Ovary (tissue), 9 donors: ENCODE measurements around the gene CAMTA1. TPM values are rescaled to one million over a fixed set of nuclear protein-coding genes. Genes with fewer than 3 reads are reported as not detected.
A peak's percentile ranks its signal among the peaks of the same experiment; 100 is the strongest.

ENCODE experiments used
- DNase-seq, 5 donors: peaks; one replicate each; pipeline ENCODE4 v3.0.0-alpha.2; 2019 to 2020
- H3K27ac ChIP-seq, 2 donors: fragments of 200-600 bp; one replicate each; pipeline versions ENCODE4 v1.5.1 to v1.8.0; 2019 to 2022
- H3K27me3 ChIP-seq: fragments of 200-600 bp; one replicate; pipeline ENCODE4 v1.8.0; 2022
- H3K36me3 ChIP-seq: fragments of 200-600 bp; sonication (generic); one replicate; pipeline ENCODE4 v1.5.1; 2019
- H3K4me1 ChIP-seq: one replicate; pipeline ENCODE4 v1.8.1; 2013; ENCODE audit warnings: mild to moderate bottlenecking, moderate library complexity; ENCODE audit not compliant: insufficient read depth
- H3K4me3 ChIP-seq: fragments of 200-600 bp; sonication (generic); one replicate; pipeline ENCODE4 v1.5.1; 2017
- H3K9me3 ChIP-seq, 2 donors: fragments of 200-600 bp in 1 of 2; sonication (generic) in 1 of 2; one replicate each; pipeline versions ENCODE4 v1.5.1 to v1.8.1; 2013 to 2019; ENCODE audit warnings: mild to moderate bottlenecking in 1 of 2, moderate library complexity in 1 of 2
- EP300 ChIP-seq: sonication (generic); formaldehyde crosslinking; IDR thresholded peaks from one replicate; pipeline ENCODE4 v1.6.1; 2017; ENCODE audit warnings: antibody characterized with exemption
- POLR2A ChIP-seq: fragments of 450-650 bp; IDR thresholded peaks from one replicate; pipeline ENCODE4 v1.6.1; 2017; ENCODE audit warnings: antibody characterized with exemption, mild to moderate bottlenecking, moderate library complexity
- WGBS, 3 donors: extraction: QIAGEN DNeasy Blood & Tissue Kit in 1 of 3; methylation state at CpG; one replicate each; pipeline versions ENCODE4 v1.1.5 to v1.1.7; 2013 to 2017; 5-methylcytosine and 5-hydroxymethylcytosine counted together
- intact Hi-C, 4 donors: fragments of 100-400 bp; cut with DNase I; formaldehyde crosslinking; loops; one replicate each; pipeline versions ENCODE4 v1.11.0 to v1.15.1; 2022 to 2023
- polyA plus RNA-seq, 2 donors: library from polyadenylated mRNA; stranded (reverse); fragments of 200-250 nt in 1 of 2; fragments of 350-450 nt in 1 of 2; fragmentation: Illumina TruSeq in 1 of 2; extraction: RNeasy Lipid Tissue Mini Kit (QIAGEN cat#74804) in 1 of 2; gene quantifications; one replicate each; pipeline ENCODE4 v1.2.3, GENCODE V29; 2013 to 2014
- total RNA-seq, 7 donors: library from RNA; depleted of rRNA in 2 of 7; stranded (reverse); fragments of >200 nt in 2 of 7; fragmentation: NEBNext Ultra II Directional in 3 of 7; extraction: Animal tissue kit (Norgen Biotek cat#: 25700) in 3 of 7; gene quantifications; one replicate each; pipeline versions ENCODE4 v1.1.0 to v1.2.4, GENCODE V29; 2016 to 2023
- TF ChIP-seq, protein P1 (sequence below), 3 donors: fragments of 450-650 bp in 2 of 3; fragments of 200-600 bp in 1 of 3; IDR thresholded peaks; one replicate each; pipeline versions ENCODE4 v1.5.1 to v1.8.0; 2016 to 2022; ENCODE audit warnings: antibody characterized with exemption in 3 of 3, mild to moderate bottlenecking in 1 of 3
- donor health status: DM: no; HTN: no; CAD: no; lungs with moderate emphysema.
- donor health status: DM: no; HTN: no; CAD: no.
- donor health status: Bipolar disorder and iron deficiency.
- donor health status: DM: yes; HTN: yes; CAD: no.
- donor health status: DM: no; HTN: no; CAD: no.
- donor health status: DM: yes; HTN: yes; CAD: no.

CAMTA1 gene
- total and polyA plus RNA-seq, 9 donors, result 51.1 to 150 (median 67.4) TPM

DNA sequence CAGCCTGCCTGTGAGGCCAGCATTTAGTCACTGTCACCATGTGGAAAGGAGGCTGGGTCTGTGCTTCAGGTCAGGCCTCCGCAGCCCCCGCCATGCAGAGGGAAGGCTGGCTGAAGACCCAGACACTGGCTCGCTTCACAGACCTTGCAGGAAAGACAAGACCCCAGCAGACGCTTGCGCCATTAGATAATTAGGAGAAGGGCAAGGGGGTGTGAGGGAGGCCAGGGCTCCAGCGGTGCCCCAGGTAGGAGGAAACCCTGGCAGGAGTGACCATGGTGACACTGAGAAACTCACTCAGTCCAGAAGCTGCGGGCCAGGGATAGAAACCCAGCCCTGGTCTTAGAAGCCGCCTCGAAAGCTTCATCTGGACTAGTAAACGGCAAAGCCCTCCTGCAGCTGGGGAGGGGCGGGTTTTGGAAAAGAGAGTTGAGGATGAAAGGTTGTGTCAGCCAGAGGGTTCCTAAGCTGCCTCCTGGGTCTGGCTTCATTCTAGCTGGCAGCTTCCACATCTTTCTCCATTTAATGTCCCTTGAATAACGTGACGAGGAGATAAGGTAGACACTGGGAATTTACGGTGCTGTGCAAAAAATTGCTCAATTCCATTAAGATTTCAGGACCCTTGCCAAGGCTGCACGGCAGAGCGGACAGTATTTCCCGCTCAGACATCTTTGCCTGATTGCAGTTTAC is 691.8 kb downstream of the CAMTA1 start:
- DNase-seq, result peak in 3 of 5 donors; percentile 41 to 58 (median 58)
- Histone ChIP-seq H3K4me3 (no peak overlapping the region), H3K27me3 (no peaks in the 10 kb centered on the region), H3K9me3 (no peaks in the 10 kb centered on the region), H3K36me3 (no peaks in the 10 kb centered on the region), H3K27ac (peak overlapping the region in 1 of 2 donors; percentile 78), H3K4me1 (peaks cover 17% of the 10 kb centered on the region)
- TF ChIP-seq POLR2A (no peak), EP300 (no peak)
- TF ChIP-seq, protein P1, sequence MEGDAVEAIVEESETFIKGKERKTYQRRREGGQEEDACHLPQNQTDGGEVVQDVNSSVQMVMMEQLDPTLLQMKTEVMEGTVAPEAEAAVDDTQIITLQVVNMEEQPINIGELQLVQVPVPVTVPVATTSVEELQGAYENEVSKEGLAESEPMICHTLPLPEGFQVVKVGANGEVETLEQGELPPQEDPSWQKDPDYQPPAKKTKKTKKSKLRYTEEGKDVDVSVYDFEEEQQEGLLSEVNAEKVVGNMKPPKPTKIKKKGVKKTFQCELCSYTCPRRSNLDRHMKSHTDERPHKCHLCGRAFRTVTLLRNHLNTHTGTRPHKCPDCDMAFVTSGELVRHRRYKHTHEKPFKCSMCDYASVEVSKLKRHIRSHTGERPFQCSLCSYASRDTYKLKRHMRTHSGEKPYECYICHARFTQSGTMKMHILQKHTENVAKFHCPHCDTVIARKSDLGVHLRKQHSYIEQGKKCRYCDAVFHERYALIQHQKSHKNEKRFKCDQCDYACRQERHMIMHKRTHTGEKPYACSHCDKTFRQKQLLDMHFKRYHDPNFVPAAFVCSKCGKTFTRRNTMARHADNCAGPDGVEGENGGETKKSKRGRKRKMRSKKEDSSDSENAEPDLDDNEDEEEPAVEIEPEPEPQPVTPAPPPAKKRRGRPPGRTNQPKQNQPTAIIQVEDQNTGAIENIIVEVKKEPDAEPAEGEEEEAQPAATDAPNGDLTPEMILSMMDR (IDR thresholded peaks at IDR 0.05), result no peak
- intact Hi-C loops, result no loop called here
- WGBS, 3 donors, result 43 to 53% (median 51%) methylated on average over 17 of the region's 17 CpGs

DNA sequence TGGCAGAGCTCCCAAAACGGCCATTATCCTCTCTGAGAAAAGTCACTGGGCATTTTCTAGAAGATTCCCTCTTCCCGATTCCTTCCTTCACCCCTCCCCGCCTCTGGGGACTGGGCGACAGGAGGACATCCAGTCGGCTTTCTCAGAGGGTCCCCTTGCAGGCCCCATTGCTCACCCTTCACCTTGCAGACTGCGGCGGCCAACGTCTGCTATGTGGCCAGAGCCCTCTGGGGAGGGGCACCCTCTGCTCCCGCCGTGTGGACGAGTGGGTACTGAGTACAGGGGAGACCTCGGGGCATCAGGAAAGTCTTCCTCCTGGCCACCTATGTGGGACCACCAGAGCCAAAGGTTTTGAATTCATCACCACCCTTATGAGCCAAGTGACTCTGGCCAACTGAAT is 692.3 kb downstream of the CAMTA1 start:
- Histone ChIP-seq H3K27me3 (no peaks in the 10 kb centered on the region), H3K9me3 (no peaks in the 10 kb centered on the region), H3K27ac (peak overlapping the region in 1 of 2 donors; percentile 78), H3K4me1 (peaks cover 17% of the 10 kb centered on the region), H3K4me3 (no peak overlapping the region), H3K36me3 (no peaks in the 10 kb centered on the region)
- DNase-seq, result no peak
- intact Hi-C loops, result no loop called here
- TF ChIP-seq POLR2A (no peak), EP300 (no peak)
- TF ChIP-seq, protein P1 (IDR thresholded peaks at IDR 0.05), result no peak
- WGBS, 3 donors, result 67 to 76% (median 75%) methylated on average over 12 of the region's 12 CpGs

DNA sequence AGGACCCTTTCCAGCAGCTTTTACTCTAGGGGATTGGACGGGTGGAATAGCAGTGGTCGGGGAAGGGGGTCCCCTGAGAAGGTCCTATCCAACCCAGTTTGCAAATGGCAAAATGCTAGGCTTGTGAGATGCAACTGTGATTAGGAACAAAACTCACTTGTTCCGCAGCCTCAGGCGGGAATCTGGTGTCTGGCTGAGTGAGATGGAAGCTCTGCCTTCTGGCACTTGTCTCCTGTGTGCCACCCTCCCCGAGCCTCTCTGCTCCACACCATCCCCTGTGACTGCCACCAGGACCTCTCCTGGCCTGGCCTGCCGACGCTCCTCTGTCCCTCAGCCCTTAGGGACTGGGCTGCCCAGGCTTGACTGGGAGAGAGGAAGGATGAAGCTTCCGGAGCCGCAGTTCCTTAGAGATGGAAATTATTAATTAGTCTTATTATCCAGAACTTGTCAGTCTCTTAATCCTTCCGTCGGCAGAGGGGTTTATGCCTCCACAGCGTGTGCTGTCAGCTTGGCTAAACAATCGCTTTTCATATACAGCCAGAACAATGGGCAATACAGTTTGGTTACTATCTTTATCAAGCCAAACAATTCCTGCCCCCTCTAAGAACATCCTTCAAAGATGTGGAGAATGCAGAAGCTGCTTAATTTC is 693.0 kb downstream of the CAMTA1 start:
- intact Hi-C loops, result no loop called here
- H3K27me3 ChIP-seq, result no peaks in the 10 kb centered on the region
- H3K4me3 ChIP-seq, result no peak overlapping the region
- TF ChIP-seq POLR2A, result no peak
- TF ChIP-seq, protein P1 (IDR thresholded peaks at IDR 0.05), result no peak
- no peak for TF ChIP-seq EP300
- no peaks in the 10 kb centered on the region for H3K36me3 ChIP-seq
- 25 to 49% (median 33%) methylated on average over 13 of the region's 13 CpGs for WGBS, 3 donors
- DNase-seq, result no peak
- H3K27ac ChIP-seq, result peak overlapping the region in 1 of 2 donors; percentile 78
- H3K9me3 ChIP-seq, result no peaks in the 10 kb centered on the region
- H3K4me1 ChIP-seq, result peaks cover 17% of the 10 kb centered on the region

DNA sequence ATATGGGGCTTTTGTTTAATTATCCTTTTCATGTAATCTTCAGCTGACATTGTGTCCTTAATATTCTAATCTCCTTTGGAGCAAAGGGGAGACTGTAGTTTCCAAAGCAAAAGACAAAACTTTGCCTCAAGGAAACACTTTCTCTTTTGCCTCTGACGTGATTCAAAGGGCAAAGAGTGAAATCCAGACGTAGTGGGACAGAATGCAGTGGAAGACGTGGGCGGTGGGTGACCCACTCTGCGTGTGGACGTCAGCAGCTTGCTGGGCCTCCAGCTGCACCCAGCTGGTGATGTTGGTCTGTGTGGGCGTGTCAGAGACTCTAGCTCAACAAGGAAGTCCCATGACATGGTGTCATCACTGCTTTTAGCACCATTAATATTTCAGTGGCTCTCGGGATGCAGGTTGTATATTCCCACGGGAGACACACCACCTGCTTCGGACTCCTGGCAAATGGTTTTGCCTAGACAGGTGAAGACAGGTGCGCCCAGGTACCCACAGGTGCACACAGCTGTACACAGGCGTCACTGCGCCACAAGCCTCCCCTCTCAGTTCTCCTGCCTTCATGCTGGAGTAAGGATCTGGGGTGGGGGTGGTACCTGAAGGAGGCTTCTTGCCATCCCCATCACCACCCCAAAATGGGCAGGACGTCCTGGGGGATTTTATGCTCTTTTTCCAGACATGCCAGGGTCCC is 693.7 kb downstream of the CAMTA1 start:
- Histone ChIP-seq H3K27ac (peak overlapping the region in 1 of 2 donors; percentile 78), H3K36me3 (no peaks in the 10 kb centered on the region), H3K4me1 (peaks cover 17% of the 10 kb centered on the region), H3K4me3 (no peak overlapping the region), H3K27me3 (no peaks in the 10 kb centered on the region), H3K9me3 (no peaks in the 10 kb centered on the region)
- intact Hi-C loops, result no loop called here
- TF ChIP-seq EP300 (peak; percentile 64), POLR2A (no peak)
- 25 to 41% (median 32%) methylated on average over 14 of the region's 14 CpGs for WGBS, 3 donors
- DNase-seq, result peak; percentile 92 to 95 (median 93)
